A549 (cell line): Measurements from ENCODE around the gene STAMBPL1. TPM values are rescaled to one million over a fixed set of nuclear protein-coding genes. Genes with fewer than 3 reads are reported as not detected.

ENCODE experiments used
- ATAC-seq, 2 experiments: fragments of 200-7000 bp in 1 of 2; fragments of >200 bp in 1 of 2; cut with Nextera tagmentation in 1 of 2; cut with Tn5 transposase in 1 of 2; 3 replicates each; pipeline versions ENCODE4 v1.8.0 to v1.9.1; 2018 to 2020; ENCODE audit warnings: mild to moderate bottlenecking in 1 of 2, moderate library complexity in 1 of 2
- CTCF ChIA-PET: fragments of 300-600 bp; sonication (Branson Sonifier 250); formaldehyde crosslinking; extraction: SDS; loops from one replicate; lab custom pipeline; 2021; ENCODE audit warnings: antibody characterized with exemption, inconsistent platforms; lab: Yijun Ruan, JAX
- POLR2A ChIA-PET: fragments of 350-600 bp; formaldehyde crosslinking; extraction: SDS; loops from one replicate; lab custom pipeline; 2021; ENCODE audit warnings: antibody characterized with exemption, inconsistent platforms; lab: Yijun Ruan, JAX
- DNase-seq, 2 experiments: peaks; one replicate each; pipeline versions ENCODE4 v3.0.0 to v3.0.0-alpha.2; 2011 to 2016; ENCODE audit warnings: low read depth in 1 of 2, low spot score in 1 of 2
- FAIRE-seq: peaks from 2 replicates; lab custom pipeline; 2011; peaks lifted over from hg19 to GRCh38; lab: Jason Lieb, UNC
- H3K27ac ChIP-seq, 2 experiments: fragments of >200 bp; sonication (Bioruptor Twin); formaldehyde crosslinking; 3 replicates each; pipeline ENCODE4 v1.5.1; 2016 to 2017
- H3K4me1 ChIP-seq: fragments of >200 bp; sonication (Bioruptor Twin); formaldehyde crosslinking; 3 replicates; pipeline ENCODE4 v1.6.1; 2016
- H3K4me2 ChIP-seq: fragments of >200 bp; sonication (Bioruptor Twin); formaldehyde crosslinking; 3 replicates; pipeline ENCODE4 v1.6.1; 2016
- H3K4me3 ChIP-seq: fragments of >200 bp; sonication (Bioruptor Twin); formaldehyde crosslinking; 3 replicates; pipeline ENCODE4 v1.5.1; 2016
- H3K9me3 ChIP-seq: fragments of >200 bp; sonication (Bioruptor Twin); formaldehyde crosslinking; 3 replicates; pipeline ENCODE4 v1.6.1; 2016
- BHLHE40 ChIP-seq: IDR thresholded peaks from 2 replicates; pipeline ENCODE4 v1.6.1; 2012; ENCODE audit warnings: low read depth, low read length, inconsistent platforms
- CBX2 ChIP-seq: fragments of 200-600 bp; sonication (generic); IDR thresholded peaks from 2 replicates; pipeline ENCODE4 v1.6.1; 2016; ENCODE audit warnings: low read depth, mild to moderate bottlenecking, borderline replicate concordance
- CBX8 ChIP-seq: fragments of 200-600 bp; sonication (generic); IDR thresholded peaks from 2 replicates; pipeline ENCODE4 v1.6.1; 2016
- CEBPB ChIP-seq, 2 experiments: fragments of >200 bp in 1 of 2; sonication (Bioruptor Twin) in 1 of 2; formaldehyde crosslinking in 1 of 2; IDR thresholded peaks; 2 replicates each; pipeline ENCODE4 v1.6.1; 2012 to 2016
- CHD2 ChIP-seq: fragments of 150-350 bp; IDR thresholded peaks from 2 replicates; pipeline ENCODE4 v1.6.1; 2014; ENCODE audit warnings: low read length; ENCODE audit not compliant: partially characterized antibody
- EHMT2 ChIP-seq: fragments of 200-600 bp; sonication (generic); IDR thresholded peaks from 2 replicates; pipeline ENCODE4 v1.6.1; 2016; ENCODE audit warnings: antibody characterized with exemption, low read depth, mild to moderate bottlenecking, moderate library complexity
- EP300 ChIP-seq, 2 experiments: fragments of >200 bp; sonication (Bioruptor Twin); formaldehyde crosslinking; IDR thresholded peaks; 2 replicates in 1 of 2; 3 replicates in 1 of 2; pipeline ENCODE4 v1.6.1; 2016 to 2017
- FOSB ChIP-seq: fragments of 250-450 bp; sonication (Bioruptor Pico); IDR thresholded peaks from 2 replicates; pipeline ENCODE4 v1.5.0; 2020; ENCODE audit warnings: mild to moderate bottlenecking, moderate library complexity
- FOXS1 ChIP-seq: fragments of 250-450 bp; sonication (Bioruptor Pico); IDR thresholded peaks from 2 replicates; pipeline ENCODE4 v1.5.0; 2020; ENCODE audit warnings: mild to moderate bottlenecking, moderate library complexity
- GATA3 ChIP-seq: IDR thresholded peaks from 2 replicates; pipeline ENCODE4 v1.6.1; 2012; ENCODE audit warnings: borderline replicate concordance
- HDAC2 ChIP-seq: fragments of 200-600 bp; sonication (generic); IDR thresholded peaks from 2 replicates; pipeline ENCODE4 v1.6.1; 2016
- HEYL ChIP-seq: fragments of 250-450 bp; sonication (Bioruptor Pico); IDR thresholded peaks from 2 replicates; pipeline ENCODE4 v1.8.0; 2021; ENCODE audit warnings: mild to moderate bottlenecking, moderate library complexity
- HOXA7 ChIP-seq: fragments of 250-450 bp; sonication (Bioruptor Pico); IDR thresholded peaks from 2 replicates; pipeline ENCODE4 v1.5.0; 2020; ENCODE audit warnings: mild to moderate bottlenecking, moderate library complexity
- HOXB5 ChIP-seq: fragments of 250-450 bp; sonication (Bioruptor Pico); IDR thresholded peaks from 2 replicates; pipeline ENCODE4 v1.5.0; 2020; ENCODE audit warnings: mild to moderate bottlenecking, moderate library complexity
- JUN ChIP-seq, 2 experiments: fragments of >200 bp; sonication (Bioruptor Twin); formaldehyde crosslinking; IDR thresholded peaks; 2 replicates in 1 of 2; 3 replicates in 1 of 2; pipeline ENCODE4 v1.6.1; 2016 to 2017
- KDM5A ChIP-seq: fragments of 200-600 bp; sonication (generic); IDR thresholded peaks from 2 replicates; pipeline ENCODE4 v1.6.1; 2016; ENCODE audit warnings: antibody characterized with exemption, mild to moderate bottlenecking
- MAFK ChIP-seq: fragments of 450-650 bp; IDR thresholded peaks from 2 replicates; pipeline ENCODE4 v1.6.1; 2014; ENCODE audit not compliant: partially characterized antibody
- MAZ ChIP-seq: fragments of 150-350 bp; IDR thresholded peaks from 2 replicates; pipeline ENCODE4 v1.6.1; 2014; ENCODE audit warnings: antibody characterized with exemption, low read depth, low read length, borderline replicate concordance
- MYC ChIP-seq: IDR thresholded peaks from 2 replicates; pipeline ENCODE4 v1.6.1; 2012; ENCODE audit warnings: mild to moderate bottlenecking, inconsistent platforms, low read length, improper control_type of control experiment, borderline replicate concordance
- NFE2L2 ChIP-seq: fragments of 150-350 bp; conservative IDR thresholded peaks from 2 replicates; pipeline ENCODE4 v1.6.1; 2014; ENCODE audit warnings: low read length
- NPAS2 ChIP-seq: fragments of 250-450 bp; sonication (Bioruptor Pico); IDR thresholded peaks from 2 replicates; pipeline ENCODE4 v1.8.0; 2022; ENCODE audit warnings: mild to moderate bottlenecking, moderate library complexity, borderline replicate concordance
- POLR2A ChIP-seq: IDR thresholded peaks from 2 replicates; pipeline ENCODE4 v1.6.1; 2012; ENCODE audit warnings: mild to moderate bottlenecking, low read length
- POLR2AphosphoS2 ChIP-seq: conservative IDR thresholded peaks from 2 replicates; pipeline ENCODE4 v1.6.1; 2012; ENCODE audit warnings: low read length, improper control_type of control experiment, inconsistent platforms
- RARB ChIP-seq: fragments of 250-450 bp; sonication (Bioruptor Pico); IDR thresholded peaks from 2 replicates; pipeline ENCODE4 v1.8.0; 2021; ENCODE audit warnings: mild to moderate bottlenecking, moderate library complexity
- RNF2 ChIP-seq: fragments of 200-600 bp; sonication (generic); IDR thresholded peaks from 2 replicates; pipeline ENCODE4 v1.6.1; 2016; ENCODE audit warnings: low read depth, mild to moderate bottlenecking, antibody characterized with exemption, moderate library complexity, borderline replicate concordance
- SREBF2 ChIP-seq: fragments of 450-650 bp; IDR thresholded peaks from 2 replicates; pipeline ENCODE4 v1.6.1; 2014; ENCODE audit warnings: mild to moderate bottlenecking, moderate library complexity
- TFCP2L1 ChIP-seq: fragments of 250-450 bp; sonication (Bioruptor Pico); IDR thresholded peaks from 2 replicates; pipeline ENCODE4 v1.5.0; 2021; ENCODE audit warnings: mild to moderate bottlenecking
- USF2 ChIP-seq: fragments of 450-650 bp; IDR thresholded peaks from 2 replicates; pipeline ENCODE4 v1.6.1; 2014; ENCODE audit warnings: antibody characterized with exemption
- ZFP36 ChIP-seq: fragments of 450-650 bp; IDR thresholded peaks from 2 replicates; pipeline ENCODE4 v1.6.1; 2014; ENCODE audit warnings: borderline replicate concordance; ENCODE audit not compliant: partially characterized antibody
- WGBS: methylation state at CpG from one replicate; pipeline ENCODE4 v1.1.6; 2017; ENCODE audit errors: missing lambda C conversion rate; 5-methylcytosine and 5-hydroxymethylcytosine counted together
- polyA plus RNA-seq, 4 experiments: library from polyadenylated mRNA; depleted of rRNA in 3 of 4; stranded (reverse); fragments of >200 nt; fragmentation: RNase III in 1 of 4; extraction: RNeasy Plus Mini Kit Qiagen cat#74134 plus additional on column Dnase treatment in 1 of 4; gene quantifications; 2 replicates in 3 of 4; 3 replicates in 1 of 4; pipeline ENCODE4 v1.2.3, GENCODE V29; 2011 to 2017
- TF ChIP-seq, protein P1 (sequence below): IDR thresholded peaks from 2 replicates; pipeline ENCODE4 v1.6.1; 2012
- TF ChIP-seq, protein P2 (sequence below): fragments of 250-450 bp; sonication (Bioruptor Pico); IDR thresholded peaks from 2 replicates; pipeline ENCODE4 v1.5.0; 2020; ENCODE audit warnings: low read depth, mild to moderate bottlenecking, moderate library complexity

The STAMBPL1 gene
- polyA plus RNA-seq, 2 of the 4 experiments (the other 2 are of a cell fraction): 29.0 to 32.1 TPM

GRCh38 chr10:88916986-88917385 lies 36.9 kb downstream of the STAMBPL1 start:
- ChIA-PET POLR2A (no interaction called here), CTCF (interaction anchor here (1.0 kb wide), 1 partner anchor 81 kb away, joined by 4 read pairs; no protein-coding TSS in a partner anchor)
- 90% methylated on average over 3 of the region's 3 CpGs for WGBS
- TF ChIP-seq MAZ: no peak
- TF ChIP-seq SREBF2: no peak
- no peak for TF ChIP-seq KDM5A
- no peak for TF ChIP-seq CHD2
- no peak for TF ChIP-seq HOXB5 (CRISPR knock-in tag)
- DNase-seq (no peak), ATAC-seq (no peak), FAIRE-seq (no peak)
- H3K27ac ChIP-seq: no peak overlapping the region
- peaks cover 6% of the 10 kb centered on the region; the same call in 1 of the 3 replicates for H3K4me1 ChIP-seq
- H3K4me2 ChIP-seq: no peak overlapping the region
- no peaks in the 10 kb centered on the region for H3K9me3 ChIP-seq
- no peak overlapping the region for H3K4me3 ChIP-seq

DNA sequence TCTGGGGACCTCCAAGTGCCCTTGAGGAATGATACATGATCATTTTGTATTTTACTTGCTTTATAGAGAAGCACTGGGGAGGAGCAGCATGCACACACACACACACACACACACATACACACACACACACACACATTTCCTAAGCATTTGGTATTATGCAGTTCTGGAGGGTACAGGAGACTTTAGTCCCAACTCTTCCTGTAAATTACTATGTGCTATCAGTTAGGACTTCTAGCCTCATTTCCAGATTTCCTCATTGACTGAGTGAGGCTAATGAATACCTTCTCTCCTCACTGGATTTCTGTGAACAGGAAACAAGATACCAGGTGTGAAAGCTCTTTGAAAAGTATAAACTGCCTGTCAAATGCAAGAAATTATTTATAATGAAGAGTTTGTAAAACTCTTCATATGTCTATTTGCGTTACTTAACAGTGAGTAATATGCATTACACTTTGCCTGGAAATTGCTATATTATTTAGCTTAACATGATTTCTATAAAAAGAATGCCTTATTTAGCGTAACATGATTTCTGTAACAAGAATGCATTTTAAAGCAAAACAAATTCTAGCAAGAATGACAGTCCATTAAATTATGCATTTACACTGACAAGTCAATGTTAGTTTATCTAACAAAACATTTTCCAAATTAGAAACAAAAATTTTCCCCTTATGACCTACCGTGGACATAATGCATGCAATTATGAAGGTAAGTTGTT lies 38.3 kb downstream of the STAMBPL1 start:
- DNase-seq (no peak), FAIRE-seq (no peak), ATAC-seq (no peak)
- no peak for TF ChIP-seq HOXA7 (CRISPR knock-in tag)
- TF ChIP-seq MAZ: no peak
- no peak for TF ChIP-seq ZFP36
- CTCF ChIA-PET: interaction anchor here (0.7 to 4.0 kb wide), 3 partner anchors 14 to 110 kb away, joined by 3 to 12 read pairs (median 7); no protein-coding TSS in a partner anchor
- H3K4me1 ChIP-seq: peaks cover 6% of the 10 kb centered on the region; the same call in 1 of the 3 replicates
- no peaks in the 10 kb centered on the region for H3K9me3 ChIP-seq
- no peak overlapping the region for H3K27ac ChIP-seq
- no peak overlapping the region for H3K4me2 ChIP-seq
- 92% methylated on average over 3 of the region's 3 CpGs for WGBS
- H3K4me3 ChIP-seq: no peak overlapping the region
- POLR2A ChIA-PET: no interaction called here

GRCh38 chr10:88919041-88919440 lies 39.0 kb downstream of the STAMBPL1 start:
- DNase-seq (no peak), ATAC-seq (no peak), FAIRE-seq (no peak)
- TF ChIP-seq CBX2 (no peak), CEBPB (IDR thresholded peaks at IDR 0.05) (no peak), JUN (IDR thresholded peaks at IDR 0.05) (no peak), SREBF2 (no peak), HDAC2 (no peak), TFCP2L1 (CRISPR knock-in tag) (no peak), EHMT2 (no peak), MAFK (no peak), EP300 (IDR thresholded peaks at IDR 0.05) (no peak), HOXB5 (CRISPR knock-in tag) (no peak), GATA3 (no peak), HEYL (no peak), POLR2A (no peak)
- no peak overlapping the region for H3K4me2 ChIP-seq
- no peak overlapping the region for H3K4me3 ChIP-seq
- ChIA-PET POLR2A (no interaction called here), CTCF (interaction anchor here (0.7 to 4.0 kb wide), 4 partner anchors 13 to 109 kb away, joined by 3 to 12 read pairs (median 8); no protein-coding TSS in a partner anchor)
- H3K27ac ChIP-seq: no peak overlapping the region
- H3K9me3 ChIP-seq: no peaks in the 10 kb centered on the region
- peaks cover 6% of the 10 kb centered on the region; the same call in 1 of the 3 replicates for H3K4me1 ChIP-seq
- 90% methylated on average over 1 of the region's 1 CpG for WGBS

GRCh38 chr10:88920198-88920597 lies 40.2 kb downstream of the STAMBPL1 start:
- ATAC-seq (no peak), FAIRE-seq (no peak), DNase-seq (no peak)
- Histone ChIP-seq H3K4me1 (peaks cover 6% of the 10 kb centered on the region; the same call in 1 of the 3 replicates), H3K4me3 (no peak overlapping the region), H3K27ac (no peak overlapping the region), H3K4me2 (no peak overlapping the region), H3K9me3 (no peaks in the 10 kb centered on the region)
- ChIA-PET POLR2A (no interaction called here), CTCF (interaction anchor here (1.4 to 4.0 kb wide), 4 partner anchors 12 to 84 kb away, joined by 4 to 21 read pairs (median 11); no protein-coding TSS in a partner anchor)
- WGBS: 47% methylated on average over 2 of the region's 2 CpGs
- TF ChIP-seq RNF2 (no peak), USF2 (no peak), BHLHE40 (no peak), TFCP2L1 (CRISPR knock-in tag) (no peak), FOXS1 (CRISPR knock-in tag) (no peak), KDM5A (no peak), MYC (no peak), CBX2 (no peak), NFE2L2 (no peak), FOSB (CRISPR knock-in tag) (no peak), RARB (CRISPR knock-in tag) (no peak), NPAS2 (no peak), CBX8 (no peak), EHMT2 (no peak), POLR2AphosphoS2 (no peak), EP300 (IDR thresholded peaks at IDR 0.05) (no peak)
- TF ChIP-seq, protein P1, sequence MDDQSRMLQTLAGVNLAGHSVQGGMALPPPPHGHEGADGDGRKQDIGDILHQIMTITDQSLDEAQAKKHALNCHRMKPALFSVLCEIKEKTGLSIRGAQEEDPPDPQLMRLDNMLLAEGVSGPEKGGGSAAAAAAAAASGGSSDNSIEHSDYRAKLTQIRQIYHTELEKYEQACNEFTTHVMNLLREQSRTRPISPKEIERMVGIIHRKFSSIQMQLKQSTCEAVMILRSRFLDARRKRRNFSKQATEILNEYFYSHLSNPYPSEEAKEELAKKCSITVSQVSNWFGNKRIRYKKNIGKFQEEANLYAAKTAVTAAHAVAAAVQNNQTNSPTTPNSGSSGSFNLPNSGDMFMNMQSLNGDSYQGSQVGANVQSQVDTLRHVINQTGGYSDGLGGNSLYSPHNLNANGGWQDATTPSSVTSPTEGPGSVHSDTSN: no peak
- TF ChIP-seq, protein P2, sequence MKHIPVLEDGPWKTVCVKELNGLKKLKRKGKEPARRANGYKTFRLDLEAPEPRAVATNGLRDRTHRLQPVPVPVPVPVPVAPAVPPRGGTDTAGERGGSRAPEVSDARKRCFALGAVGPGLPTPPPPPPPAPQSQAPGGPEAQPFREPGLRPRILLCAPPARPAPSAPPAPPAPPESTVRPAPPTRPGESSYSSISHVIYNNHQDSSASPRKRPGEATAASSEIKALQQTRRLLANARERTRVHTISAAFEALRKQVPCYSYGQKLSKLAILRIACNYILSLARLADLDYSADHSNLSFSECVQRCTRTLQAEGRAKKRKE: no peak
